Jurkat, Clone E6-1 (cell line): ENCODE measurements around the gene GLRA3.
A peak's percentile ranks its signal among the peaks of the same experiment; 100 is the strongest.
"Not testable (repeated sequence)": the region's sequence is repeated elsewhere in the genome, so short reads cannot be mapped to it uniquely, and the experiment has no call there.

Experiments
- DNase-seq: peaks from one replicate; pipeline ENCODE4 v3.0.0-alpha.2; 2011; ENCODE audit warnings: low read depth, low spot score
- H3K4me3 ChIP-seq: 2 replicates; pipeline ENCODE4 v1.5.1; 2011; ENCODE audit warnings: mild to moderate bottlenecking, low read length, control low read depth, moderate library complexity

GLRA3 gene

DNA sequence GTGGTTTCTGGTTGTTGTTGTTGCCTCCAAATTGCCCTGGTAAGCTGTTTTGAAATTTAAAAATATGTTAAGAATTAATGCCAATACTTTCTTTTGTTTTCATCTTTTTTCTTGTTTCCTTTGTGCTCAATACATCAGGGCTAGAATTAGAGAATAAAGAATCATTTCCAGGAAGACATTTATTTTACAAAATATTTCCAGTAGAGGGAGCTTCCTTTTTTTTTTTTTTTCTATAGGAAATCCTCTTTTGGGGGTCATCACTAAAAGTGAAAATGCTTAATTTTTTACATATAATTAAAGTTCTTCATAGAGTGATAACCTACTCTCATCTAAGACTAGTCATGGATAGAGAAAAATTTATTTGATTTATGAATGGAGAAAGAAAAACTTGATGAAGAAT lies 2.4 kb downstream of the GLRA3 start:
- no peak for DNase-seq
- H3K4me3 ChIP-seq = no peak overlapping the region

DNA sequence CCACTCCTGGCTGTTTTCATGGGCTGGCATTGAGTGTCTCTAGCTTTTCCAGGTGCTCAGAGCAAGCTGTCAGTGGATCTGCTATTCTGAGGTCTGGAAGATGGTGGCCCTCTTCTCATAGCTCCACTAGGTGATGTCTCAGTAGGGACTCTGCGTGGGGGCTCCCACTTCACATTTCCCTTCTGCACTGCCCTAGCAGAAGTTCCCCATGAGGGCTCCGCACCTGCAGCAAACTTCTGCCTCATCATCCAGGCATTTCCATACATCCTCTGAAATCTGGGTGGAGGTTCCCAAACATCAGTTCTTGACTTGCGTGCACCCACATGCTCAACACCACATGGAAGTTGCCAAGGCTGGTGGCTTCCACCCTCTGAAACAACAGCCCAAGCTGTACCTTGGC lies 13.8 kb downstream of the GLRA3 start:
- no peak for DNase-seq
- no peak overlapping the region for H3K4me3 ChIP-seq

- no peak for DNase-seq
- H3K4me3 ChIP-seq = no peak overlapping the region
These were observed 15.8 kb downstream of the GLRA3 start for GRCh38 chr4:174813292-174813691.

- DNase-seq = no peak
These were observed 18.2 kb downstream of the GLRA3 start for GRCh38 chr4:174810834-174811233.

GRCh38 chr4:174808836-174809235 lies 20.2 kb downstream of the GLRA3 start:
- no peak for DNase-seq
- no peak overlapping the region for H3K4me3 ChIP-seq

More at GRCh38 chr4:174810834-174811233, 18.2 kb downstream of the GLRA3 start:
- no peak overlapping the region for H3K4me3 ChIP-seq

DNA sequence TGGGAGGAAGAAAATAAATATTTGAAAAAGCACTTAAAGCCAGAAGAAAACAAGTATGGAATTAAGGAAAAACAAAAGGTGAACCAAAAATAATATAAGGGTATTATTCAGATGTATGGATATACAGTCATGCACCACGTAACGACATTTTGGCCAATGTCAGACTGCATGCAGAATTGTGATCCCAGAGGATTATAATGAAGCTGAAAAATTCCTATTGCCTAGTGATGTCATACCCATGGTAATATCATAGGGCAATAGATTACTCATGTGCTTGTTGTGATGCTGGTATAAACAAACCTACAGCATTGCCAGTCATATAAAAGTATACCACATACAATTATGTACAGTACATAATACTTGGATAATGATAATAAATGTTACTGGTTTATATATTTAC lies 20.9 kb downstream of the GLRA3 start:
- H3K4me3 ChIP-seq = no peak overlapping the region
- DNase-seq = no peak

- no peak for DNase-seq
- H3K4me3 ChIP-seq = no peak overlapping the region
These were observed 23.3 kb downstream of the GLRA3 start for GRCh38 chr4:174805746-174806145.

DNA sequence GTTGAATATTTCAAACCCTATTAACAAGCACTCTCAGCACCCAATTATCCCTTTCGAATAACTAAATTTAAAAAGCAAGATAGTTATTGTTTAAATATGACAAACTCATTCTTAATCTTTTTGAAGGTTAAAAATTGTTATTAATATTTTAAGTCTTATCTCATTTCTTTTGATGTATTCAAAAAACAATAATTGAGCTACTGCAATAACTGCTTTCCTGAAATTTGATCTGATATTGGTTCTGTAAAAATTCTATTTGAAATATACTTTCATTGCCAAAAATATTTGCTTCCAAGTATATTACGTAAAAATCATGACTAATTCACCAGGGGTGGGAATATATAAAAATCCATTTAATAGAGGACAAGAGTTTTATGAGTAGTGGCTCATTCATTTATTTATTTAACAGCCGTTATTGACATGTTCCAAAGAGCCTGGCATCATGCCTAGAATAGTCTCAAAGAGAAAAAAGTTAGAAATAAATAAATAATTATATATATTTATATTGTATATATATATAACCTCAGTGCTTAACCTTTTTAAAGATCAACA lies 34.4 kb downstream of the GLRA3 start:
- no peak overlapping the region for H3K4me3 ChIP-seq
- DNase-seq = no peak

DNA sequence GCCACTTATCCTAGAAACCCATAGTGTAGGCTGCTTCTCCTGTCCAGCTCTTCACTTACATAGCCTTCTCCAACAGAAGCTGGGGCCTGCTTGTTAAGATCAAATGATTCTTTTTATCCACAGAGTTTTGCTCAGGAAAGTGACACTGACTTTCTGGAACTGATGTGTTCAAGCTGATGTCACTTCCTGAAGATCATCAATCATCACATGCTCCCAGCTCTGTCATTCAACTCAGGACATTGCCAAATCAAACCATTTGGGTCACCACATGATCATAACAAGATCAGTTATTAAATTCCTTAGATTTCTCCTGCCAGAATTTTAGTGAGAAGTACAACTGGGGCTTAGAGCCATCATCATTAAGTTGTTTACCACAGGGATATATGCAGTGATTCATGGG lies 39.4 kb downstream of the GLRA3 start:
- no peak overlapping the region for H3K4me3 ChIP-seq
- DNase-seq = no peak

GRCh38 chr4:174778274-174778986 lies 50.6 kb downstream of the GLRA3 start:
- DNase-seq, H3K4me3 ChIP-seq: not testable (repeated sequence)

GRCh38 chr4:174775366-174775765 lies 53.7 kb downstream of the GLRA3 start:
- DNase-seq = no peak
- no peak overlapping the region for H3K4me3 ChIP-seq

- no peak overlapping the region for H3K4me3 ChIP-seq
- DNase-seq = peak; percentile 42
These were observed 64.8 kb downstream of the GLRA3 start for GRCh38 chr4:174764105-174764729.

GRCh38 chr4:174763454-174764104 lies 65.5 kb downstream of the GLRA3 start:
- DNase-seq = no peak
- no peak overlapping the region for H3K4me3 ChIP-seq

DNA sequence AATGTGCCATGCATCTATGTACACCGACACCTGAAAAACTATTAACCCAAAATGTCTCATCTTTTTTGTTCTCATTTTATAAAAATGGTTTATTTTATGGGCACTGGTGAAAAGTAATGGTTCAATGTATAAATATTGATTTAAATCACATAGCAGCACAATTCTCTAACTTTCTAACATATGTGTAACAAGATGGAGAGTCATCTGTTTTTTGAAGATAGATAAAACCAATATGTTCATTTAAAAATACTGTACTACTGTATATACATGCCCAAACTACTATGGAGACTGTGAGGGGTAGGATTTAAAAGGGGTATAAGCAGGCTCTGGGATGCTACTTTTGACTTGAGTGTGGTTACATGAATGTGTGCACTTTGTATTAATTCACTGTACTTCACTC lies 67.6 kb downstream of the GLRA3 start:
- no peak for DNase-seq
- H3K4me3 ChIP-seq = no peak overlapping the region

GRCh38 chr4:174757736-174758135 lies 71.3 kb downstream of the GLRA3 start:
- no peak for DNase-seq
- no peak overlapping the region for H3K4me3 ChIP-seq

DNA sequence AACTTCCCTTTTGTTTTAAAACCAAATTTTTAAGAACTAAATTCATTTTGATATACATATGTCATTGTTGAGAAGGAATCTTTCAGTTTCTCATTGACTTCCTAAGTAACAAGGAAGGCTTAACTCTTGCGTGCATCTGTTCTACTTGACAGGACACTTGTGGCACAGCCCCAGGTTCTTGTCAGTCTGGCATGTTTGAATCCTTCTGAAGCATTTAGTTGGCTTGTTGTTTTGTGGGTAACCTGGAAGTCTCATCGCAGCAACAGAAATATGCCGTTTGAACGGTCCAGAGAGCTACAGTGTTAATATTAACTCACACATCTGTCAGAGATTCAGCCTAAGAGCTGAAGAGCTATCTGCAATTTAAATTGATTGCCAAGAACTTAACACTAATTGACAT lies 76.0 kb downstream of the GLRA3 start:
- DNase-seq = no peak

DNA sequence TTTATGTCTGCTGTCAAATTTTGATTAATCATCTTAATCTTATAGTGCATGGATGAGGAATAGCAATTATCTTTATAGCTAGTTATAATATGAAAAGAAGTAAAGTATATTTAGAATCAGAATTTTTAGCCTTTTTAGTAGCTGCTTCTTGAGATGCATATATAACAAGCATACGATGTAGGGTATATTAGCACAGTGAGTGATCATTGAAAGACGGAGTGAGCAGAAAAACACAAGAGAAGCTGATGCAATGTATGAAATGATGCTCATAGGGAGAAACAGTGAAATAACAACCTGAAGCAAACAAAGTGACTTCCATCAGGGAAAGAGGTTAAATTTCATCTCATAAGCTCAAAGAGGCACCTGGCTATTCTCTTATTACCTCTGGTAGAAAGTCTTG lies 77.0 kb downstream of the GLRA3 start:
- no peak for DNase-seq
- no peak overlapping the region for H3K4me3 ChIP-seq

More for the DNA sequence above, 76.0 kb downstream of the GLRA3 start:
- no peak overlapping the region for H3K4me3 ChIP-seq

- H3K4me3 ChIP-seq = no peak overlapping the region
- no peak for DNase-seq
These were observed 80.0 kb downstream of the GLRA3 start for GRCh38 chr4:174749091-174749490.

DNA sequence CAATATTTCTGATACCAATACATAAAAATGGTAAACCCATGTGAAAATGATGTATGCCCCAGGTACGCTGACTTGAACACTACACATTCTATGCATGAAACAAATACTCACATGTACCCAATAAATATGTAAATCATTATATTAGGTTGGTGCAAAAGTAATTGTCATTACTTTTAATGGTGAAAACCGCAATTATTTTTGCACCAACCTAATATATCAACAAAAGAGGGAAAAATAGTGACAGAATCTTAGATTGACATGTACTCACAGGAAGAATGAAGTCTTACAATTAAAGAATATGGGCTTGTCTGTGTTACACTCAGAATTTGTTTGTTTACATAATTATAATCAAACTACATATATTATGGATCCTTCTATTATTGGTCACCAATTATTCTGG lies 82.3 kb downstream of the GLRA3 start:
- H3K4me3 ChIP-seq = no peak overlapping the region
- no peak for DNase-seq

- no peak for DNase-seq
- H3K4me3 ChIP-seq = no peak overlapping the region
These were observed 86.5 kb downstream of the GLRA3 start for GRCh38 chr4:174742561-174742960.
